ENCODE measurements around the gene PEX10.

PEX10 gene

DNA sequence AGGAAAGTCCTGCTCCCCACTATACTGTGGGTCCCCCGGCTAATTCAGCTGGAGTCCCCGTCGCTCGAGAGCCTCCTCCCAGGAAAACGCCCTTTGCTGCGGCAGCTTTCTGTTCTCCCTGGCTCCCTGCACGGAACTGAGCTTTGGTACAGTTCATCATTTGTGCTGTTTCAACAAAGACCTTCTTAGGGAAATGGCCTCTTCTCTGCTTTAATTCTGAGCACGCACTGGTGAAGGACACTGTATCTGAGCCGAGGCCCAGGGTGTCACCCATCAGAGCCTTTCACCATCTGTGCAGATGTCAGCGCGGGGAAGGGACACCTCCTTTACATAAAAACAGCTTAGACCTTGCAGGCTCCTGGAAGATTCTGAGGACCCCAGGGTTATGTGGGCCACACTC, 13.5 kb upstream of the PEX10 start:
- DNase-seq (ENCODE audit: low read depth, low spot score), result no peak

DNA sequence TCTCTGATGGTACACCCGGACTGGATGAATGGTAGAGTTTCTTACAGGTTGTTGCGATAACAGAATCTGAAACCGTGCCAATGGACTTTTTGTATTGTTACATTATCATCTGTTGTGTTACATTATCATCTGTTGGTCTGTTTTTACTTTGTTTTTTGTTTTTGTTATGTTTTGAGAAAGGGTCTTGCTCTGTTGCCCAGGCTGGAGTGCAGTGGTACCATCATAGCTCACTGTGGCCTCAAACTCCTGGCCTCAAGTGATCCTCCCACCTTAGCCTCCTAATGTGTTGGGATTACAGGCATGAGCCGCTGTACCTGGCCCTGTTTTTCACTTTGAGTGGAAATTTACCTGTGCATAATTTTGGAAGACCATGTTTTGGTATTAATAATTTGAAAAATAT, 10.2 kb upstream of the PEX10 start:
- DNase-seq (ENCODE audit: low read depth, low spot score), result no peak

DNA sequence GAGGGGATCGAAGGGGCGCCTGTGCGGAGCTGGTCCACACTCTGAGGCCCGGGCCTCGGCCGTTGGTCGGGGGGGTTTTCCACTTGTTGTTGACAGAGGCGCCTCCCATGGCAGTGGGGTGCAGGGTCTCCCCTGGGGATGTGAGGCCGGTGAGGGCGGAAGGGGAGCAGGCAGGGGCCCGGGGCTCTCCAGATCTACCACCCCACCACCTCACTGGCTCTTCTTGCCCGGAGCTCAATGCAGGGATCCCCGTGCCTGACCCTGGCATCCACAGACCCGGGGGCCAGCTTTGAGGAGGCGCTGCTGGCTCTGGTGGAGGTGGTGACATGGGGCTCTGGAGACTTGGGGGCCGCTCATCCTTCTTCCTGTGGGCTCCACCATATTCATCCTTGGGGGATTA, 7.1 kb upstream of the PEX10 start:
- no peak for DNase-seq (ENCODE audit: low read depth, low spot score)

DNA sequence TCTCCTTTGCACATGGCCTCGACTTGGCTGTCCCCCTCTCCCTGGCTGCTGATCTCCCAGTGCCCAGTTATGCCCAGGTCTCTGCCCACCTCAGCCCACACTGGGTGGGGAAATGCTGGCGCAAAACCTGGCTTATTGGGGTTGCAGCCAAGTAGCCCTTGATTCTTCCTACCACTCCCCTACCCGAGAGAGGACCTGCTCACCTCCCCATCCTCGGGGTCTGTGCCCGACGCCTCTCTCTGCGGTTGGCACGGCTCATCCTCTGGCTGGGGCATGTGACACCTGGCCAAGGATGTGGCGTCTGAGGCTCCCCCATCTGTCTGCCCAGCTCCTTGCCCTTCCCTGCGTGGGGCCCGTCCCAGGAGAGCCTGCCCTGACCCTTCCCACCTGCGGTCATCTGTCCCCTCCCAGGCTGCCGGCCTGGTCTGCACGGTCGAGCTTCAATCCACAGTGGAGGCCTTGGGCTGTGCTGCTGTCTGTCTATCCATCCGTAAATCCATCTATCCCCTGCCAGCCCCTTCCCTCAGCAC, 6.5 kb upstream of the PEX10 start:
- no peak for DNase-seq (ENCODE audit: low read depth, low spot score)

DNA sequence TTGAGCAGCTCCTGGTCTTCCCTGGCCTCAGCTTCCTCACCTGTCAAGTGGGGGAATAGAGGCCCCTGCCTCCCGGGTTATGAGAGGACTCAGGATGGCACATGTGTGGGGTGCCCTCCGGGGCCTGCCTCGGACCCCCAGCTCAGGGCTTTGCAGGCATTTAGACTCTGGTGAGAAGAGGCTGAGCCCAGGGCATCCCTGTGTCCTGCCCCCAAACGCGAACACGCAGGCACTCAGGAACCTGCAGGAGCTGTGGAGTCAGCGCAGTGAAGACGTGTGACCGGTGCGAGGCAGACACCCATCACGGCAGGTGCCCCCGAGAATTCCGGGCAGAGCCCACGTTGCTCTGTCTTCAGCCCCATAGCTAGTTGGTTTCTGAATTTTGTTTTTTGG, 5.5 kb upstream of the PEX10 start:
- DNase-seq (ENCODE audit: low read depth, low spot score), result no peak

DNA sequence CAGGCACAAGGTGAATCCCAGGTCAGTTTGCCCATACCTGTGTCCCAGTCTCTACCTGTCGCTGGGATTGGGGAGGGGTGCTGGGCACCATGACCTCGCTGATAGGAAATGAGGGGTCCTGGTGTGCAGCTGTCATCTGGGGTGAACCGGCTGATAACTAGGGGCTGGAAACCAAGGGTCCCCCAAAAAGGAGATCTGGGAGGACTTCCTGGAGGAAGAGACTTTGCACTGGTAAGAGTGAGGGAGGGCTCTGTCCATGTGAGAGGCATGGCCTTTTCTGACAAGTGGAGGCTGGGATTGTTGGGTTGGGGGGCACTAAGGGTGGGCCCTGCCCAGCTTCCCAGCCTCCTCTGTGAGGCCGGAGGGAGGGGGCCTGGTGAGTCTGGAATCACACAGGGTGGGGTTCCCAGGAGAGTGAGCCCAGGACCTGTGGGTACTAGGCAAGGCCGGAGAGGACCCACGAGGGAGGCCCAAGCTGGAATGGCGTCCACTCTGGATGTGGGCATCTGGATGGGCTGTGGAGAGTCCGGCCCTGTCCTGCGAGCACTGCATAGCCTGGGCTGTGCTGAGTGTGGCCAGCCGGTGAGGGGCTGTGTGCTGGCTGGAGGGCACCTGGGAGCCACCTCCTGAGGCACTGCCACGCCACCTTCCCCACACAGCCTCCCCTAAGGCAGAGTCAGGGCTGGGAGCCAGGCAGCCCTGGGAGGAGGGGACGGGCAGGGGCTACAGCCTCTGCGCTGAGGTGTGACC, 4.9 kb upstream of the PEX10 start:
- DNase-seq (ENCODE audit: low read depth, low spot score), result no peak

DNA sequence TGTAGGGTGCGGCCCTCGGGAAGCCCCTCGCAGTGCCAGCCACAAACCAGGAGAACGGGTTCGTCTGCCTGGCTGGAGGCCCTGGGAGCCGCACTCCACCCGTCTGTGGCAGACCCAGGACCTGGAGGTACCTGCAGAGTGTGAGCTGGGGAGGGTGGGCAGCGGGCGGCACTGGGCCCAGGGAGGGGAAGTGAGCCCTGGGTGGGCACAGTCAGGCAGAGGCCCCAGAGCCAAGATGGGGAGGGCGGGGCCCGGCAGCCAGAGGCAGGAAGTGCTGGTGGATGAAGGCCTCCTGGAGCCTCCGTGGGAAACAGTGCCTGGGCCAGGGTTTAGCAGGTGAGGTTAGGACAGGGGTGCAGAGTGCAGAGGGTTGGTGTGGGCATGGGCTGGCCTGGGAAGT, 4.0 kb upstream of the PEX10 start:
- no peak for DNase-seq (ENCODE audit: low read depth, low spot score)

DNA sequence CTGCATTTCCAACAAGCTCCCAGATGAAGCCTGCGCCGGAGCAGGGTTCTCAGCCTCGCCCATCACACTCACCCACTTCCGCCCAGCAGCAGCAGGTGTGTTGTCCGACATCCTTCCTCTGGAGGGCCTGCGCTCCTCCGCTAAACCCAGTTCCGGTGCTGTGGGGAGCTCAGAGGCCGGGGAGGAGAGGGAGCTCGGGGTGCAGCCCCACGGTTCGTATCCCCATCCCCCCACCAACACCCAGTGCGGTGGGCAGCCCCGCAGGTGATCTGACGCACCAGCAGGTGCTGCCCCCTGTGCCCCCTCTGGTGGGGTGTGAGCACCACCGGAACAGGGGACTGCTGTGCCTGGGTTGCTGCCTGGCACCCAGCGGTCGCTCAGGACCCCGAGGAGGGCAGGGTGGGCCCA, 3.4 kb upstream of the PEX10 start:
- no peak for DNase-seq (ENCODE audit: low read depth, low spot score)

DNA sequence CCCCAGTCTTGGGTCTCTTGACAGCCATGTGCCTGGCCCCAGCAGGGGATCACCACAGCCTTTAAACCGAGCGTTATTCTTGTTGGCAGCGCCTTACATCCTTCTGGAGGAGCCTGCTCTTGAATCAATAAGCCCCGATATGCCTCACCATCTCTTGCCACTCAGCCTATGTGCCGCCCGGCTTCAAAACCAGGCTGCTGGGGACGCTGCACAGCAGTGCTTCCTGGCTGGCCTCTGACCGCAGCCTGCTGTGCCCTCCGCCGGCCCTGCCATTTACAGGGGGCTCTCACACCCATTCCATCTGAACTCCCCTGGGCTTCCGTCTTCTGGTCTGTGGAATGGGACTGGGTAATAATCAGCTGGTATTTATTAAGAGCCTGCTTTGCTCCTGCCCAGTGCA, 3.0 kb upstream of the PEX10 start:
- DNase-seq (ENCODE audit: low read depth, low spot score), result no peak

DNA sequence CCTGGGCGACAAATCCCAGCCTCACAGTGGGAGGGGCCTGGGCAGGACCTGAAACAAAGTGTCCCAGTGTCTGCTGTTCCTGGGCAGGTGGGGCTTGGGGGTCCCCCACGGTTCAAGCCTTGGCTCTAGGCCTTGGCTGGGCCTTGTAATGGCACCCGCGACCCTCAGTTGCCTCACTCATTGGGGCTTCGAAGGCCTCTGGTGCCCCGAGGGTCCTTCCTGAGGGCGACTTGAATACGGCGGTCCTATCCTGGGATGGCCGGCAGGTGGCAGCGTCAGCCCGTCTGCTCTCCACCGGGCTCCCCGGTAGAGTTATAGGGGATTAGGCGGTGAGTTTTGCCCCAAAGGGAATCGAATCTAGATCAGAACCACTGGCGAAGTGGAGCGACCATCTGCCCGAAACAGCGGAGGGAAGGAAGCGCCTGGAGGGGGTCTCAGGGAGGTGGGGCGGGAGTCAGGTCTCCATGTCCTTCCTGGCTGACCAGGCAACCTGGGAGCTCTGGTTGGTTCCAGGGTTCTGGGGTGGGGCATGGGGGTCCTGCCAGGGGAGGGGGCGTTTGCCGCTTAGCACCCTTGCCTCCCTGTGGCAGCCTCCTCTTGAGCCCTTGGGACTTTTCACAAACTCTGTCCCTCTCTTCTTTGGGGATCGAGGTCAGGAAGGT, 2.1 kb upstream of the PEX10 start:
- DNase-seq (ENCODE audit: low read depth, low spot score), result no peak

DNA sequence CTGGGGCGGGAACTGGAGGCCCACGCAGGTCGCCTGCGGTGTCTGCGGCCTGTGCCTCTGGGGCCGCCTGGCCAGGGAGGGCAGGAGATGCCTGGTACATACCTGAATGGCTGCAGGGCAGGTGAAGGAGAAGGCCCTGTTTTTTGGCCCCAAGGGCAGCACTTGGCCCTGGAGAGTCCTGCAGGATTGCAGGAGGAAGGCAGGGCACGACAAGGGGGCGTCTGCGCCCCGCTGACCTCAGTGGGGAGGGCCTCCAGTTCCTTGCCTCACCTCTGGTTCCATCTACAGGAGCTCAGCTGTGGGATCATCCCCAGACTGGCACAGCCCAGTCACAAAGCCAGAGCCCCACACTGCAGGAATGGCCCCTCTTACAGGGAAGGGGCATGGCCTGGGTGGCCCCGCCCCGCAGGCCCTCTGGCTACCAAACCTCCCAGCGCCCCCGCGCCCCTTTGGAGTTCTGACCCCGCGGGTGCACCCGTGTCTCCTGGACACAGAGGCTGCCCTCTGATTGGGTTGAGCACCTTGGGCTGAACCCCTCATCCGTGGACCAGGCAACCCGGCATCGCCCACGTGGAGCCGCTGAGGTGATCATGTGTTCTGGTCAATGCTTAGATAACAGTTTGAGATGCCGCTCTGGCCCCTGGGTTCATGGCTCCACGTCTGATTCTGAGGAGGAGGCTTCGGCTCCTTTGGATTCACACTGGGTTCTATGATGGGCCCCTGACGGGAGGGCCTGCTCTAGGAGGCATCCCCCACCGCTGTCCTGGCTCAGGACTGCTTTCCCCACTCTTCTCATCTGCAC, 1.3 kb upstream of the PEX10 start:
- DNase-seq (ENCODE audit: low read depth, low spot score), result no peak

DNA sequence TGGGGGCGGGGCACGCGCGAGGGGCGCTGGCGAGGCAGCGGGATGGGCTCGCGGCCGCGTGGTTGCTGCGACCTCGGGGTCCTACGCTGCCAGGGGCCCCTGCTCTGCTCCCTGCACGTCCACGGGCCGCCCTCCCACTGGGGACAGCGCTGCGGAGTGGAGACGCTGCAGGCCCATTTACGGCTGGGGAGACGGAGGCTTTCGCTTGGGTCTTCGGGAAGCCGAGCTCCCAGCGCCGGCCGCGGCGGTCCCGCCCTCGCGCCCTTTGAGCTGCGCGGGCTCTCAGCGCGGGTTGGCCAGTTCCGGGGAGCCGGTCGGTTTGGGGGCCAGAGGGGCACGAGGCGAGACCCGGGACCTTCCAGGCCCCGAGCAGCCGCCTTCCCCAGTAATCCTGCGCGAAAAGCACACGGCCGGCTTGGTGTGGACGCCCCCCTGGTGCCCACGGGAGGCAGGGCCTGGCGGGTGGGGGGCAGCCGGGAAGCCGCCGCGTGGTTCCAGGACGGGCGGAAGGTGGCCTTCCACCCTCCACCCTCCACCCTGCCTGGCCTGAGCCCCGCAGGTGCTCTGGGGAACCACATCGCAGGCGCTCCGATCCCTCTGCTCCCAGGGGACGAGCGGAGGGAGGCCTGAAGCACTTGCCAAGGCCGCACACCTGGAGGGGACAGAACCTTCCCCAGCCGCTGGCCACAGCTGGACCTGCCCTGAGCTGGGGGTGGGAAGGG, 570 bp upstream of the PEX10 start:
- DNase-seq (ENCODE audit: low read depth, low spot score), result no peak

DNA sequence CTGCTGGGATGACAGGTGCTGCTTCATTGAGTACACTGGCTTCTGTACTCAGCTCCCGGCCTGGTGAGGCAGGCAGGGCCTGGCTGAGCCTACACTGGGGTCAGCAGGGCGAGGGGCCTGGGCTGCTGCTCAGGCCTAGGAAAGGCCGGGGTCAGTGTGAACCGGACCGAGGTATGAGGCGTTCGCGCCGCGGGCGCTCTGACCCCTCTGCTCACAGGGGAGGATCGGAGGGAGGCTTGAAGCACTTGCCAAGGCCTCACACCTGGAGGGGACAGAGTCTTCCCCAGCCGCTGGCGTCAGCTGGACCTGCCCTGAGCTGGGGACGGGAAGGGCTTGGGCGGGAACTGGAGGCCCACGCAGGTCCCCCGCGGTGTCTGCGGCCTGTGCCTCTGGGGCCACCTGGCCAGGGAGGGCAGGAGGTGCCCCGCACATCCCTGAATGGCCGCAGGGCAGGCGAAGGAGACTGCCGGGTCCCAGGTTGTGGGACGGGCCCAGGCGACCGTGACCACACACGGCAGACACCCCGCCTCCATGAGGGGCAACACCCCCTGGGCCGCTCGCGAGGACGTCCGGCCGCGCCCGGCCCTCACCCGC, 466 bp downstream of the PEX10 start:
- no peak for DNase-seq (ENCODE audit: low read depth, low spot score)

DNA sequence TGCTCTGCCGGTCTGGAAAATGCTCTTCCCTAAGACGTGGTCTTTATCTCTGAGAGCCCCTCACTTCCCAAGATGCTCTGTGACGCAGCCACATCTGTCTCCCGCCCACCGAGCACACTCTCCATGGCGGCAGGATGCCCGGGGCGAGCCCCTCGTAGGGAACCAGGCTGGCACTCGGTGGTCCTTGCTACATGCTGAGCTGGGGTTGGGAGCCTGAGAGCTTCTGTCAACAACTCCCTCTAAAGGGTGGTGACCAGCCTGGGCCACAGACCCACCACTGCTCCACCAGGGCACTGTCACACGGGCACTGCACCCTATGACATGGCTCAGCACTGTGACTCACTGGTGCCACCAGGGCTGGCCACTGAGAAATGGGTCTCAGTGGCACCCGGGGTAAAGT, 2.6 kb downstream of the PEX10 start:
- DNase-seq (ENCODE audit: low read depth, low spot score), result no peak

DNA sequence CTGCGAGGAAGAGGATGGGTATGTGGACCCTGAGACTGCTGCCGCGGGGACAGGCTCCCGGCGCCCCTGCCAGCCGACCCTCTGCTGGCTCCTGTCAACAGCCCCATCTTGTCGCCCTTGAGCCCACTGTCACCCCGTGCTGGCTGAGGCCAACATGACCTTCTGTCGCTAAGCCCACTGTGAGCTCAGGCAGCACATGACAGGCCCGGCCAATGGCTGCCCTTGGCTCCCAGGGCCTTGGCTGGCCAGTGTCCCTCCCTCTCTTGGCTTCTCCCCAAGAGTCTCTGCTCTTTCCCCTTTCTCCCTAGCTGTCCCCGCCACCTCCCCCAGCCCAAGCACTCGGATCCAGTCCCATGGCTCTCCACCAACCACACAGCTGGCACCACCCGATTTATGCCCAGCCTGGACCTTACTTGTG, 3.5 kb downstream of the PEX10 start:
- no peak for DNase-seq (ENCODE audit: low read depth, low spot score)

DNA sequence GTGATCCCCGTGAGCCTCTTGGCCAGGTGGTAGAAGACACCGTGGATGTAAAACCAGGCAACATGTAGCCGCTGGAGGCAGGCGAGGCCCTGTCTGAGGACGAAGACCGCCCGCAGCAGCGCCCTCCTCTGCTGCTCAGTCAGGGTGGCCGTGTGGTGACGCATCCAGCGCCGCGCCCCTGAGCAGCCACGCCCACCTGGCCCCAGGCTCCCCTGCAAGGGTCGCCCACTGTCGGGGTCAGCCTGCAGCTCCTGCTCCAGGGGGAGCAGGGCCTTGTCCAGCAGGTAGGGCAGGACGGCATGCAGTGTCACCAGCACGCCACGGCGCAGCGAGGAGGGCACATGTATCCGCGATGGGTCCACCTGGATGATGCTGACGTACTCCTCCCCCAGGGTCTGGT, 3.9 kb downstream of the PEX10 start:
- DNase-seq (ENCODE audit: low read depth, low spot score), result no peak

DNA sequence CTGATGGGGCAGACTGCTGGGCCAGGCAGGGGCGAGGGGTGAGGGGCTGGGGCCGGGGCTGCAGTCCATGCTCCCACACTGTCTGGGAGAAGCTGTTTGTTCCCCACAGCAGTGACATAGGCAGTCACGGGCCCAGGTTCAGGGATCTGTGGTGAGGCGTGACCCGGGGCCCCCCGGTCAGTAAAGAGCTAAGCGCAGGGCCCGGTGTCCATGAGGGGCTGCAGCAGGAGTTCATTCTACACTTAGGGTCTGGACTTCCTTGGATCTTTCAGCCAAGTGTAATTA, 4.4 kb downstream of the PEX10 start:
- no peak for DNase-seq (ENCODE audit: low read depth, low spot score)

DNA sequence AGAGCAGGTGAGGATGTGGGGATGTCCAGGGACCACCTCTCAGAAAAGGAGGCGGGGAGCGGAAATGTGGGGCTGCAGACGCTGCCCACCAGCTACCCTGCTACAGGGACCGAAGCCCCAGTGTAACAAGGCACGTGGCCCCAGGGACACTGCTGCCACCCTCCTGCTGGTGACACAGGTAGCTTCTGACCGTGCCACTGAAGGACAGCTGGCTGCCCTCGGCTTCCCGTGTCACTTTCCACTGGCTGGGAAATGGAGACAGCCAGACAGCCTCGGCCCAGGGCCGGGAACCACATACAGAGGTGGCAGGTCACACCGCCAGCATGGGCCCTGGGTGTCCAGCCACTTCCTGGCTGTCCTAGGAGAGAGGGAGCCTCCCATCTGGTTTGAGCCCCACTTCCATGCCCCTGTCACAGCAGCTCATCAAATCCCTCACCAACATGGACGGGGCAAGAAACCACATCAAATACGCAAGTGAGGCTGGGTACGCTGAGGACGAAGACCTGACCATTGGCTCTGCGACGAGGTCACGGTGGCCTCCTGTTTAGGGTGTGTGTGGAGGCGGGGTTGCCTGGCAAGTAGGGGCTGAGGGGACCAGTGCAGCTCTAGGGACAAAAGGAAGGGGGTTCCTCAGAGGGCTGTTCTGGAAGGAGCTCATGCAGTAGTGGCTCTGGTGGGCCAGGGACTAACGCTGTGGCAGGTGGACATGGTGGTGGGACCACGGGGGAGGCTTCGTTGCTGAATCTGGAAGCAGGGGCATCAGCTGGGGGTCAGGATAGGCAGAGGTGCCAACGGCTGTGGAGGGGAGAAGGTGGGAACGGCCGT, 5.0 kb downstream of the PEX10 start:
- no peak for DNase-seq (ENCODE audit: low read depth, low spot score)

DNA sequence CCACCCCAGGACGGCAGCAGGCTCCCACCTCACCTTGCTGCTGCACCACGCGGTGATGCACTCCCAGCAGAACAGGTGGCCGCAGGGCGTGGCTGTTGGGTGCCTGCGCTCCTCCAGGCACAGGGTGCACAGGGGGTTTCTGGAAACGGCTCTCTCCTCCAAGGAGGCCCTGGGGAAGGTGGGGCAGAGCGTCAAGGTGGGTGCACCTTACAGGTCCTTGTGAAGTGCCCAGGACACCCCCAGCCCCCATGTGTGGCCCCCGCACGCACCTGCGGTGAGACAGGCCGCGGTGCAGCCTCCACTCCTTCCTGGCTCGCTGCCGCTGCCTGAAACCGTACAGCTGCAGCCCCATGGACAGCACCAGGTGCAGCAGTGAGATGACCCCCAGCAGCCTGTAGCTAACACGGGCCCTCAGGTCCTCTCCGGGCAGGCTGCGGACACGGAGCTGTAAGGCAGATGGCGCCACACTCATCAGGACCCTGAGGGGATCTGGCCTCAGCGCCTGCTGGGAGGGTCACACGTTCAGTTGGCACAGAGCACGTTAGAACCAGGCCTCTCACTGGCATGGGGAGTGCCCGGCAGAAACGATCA, 5.8 kb downstream of the PEX10 start:
- DNase-seq (ENCODE audit: low read depth, low spot score), result no peak

DNA sequence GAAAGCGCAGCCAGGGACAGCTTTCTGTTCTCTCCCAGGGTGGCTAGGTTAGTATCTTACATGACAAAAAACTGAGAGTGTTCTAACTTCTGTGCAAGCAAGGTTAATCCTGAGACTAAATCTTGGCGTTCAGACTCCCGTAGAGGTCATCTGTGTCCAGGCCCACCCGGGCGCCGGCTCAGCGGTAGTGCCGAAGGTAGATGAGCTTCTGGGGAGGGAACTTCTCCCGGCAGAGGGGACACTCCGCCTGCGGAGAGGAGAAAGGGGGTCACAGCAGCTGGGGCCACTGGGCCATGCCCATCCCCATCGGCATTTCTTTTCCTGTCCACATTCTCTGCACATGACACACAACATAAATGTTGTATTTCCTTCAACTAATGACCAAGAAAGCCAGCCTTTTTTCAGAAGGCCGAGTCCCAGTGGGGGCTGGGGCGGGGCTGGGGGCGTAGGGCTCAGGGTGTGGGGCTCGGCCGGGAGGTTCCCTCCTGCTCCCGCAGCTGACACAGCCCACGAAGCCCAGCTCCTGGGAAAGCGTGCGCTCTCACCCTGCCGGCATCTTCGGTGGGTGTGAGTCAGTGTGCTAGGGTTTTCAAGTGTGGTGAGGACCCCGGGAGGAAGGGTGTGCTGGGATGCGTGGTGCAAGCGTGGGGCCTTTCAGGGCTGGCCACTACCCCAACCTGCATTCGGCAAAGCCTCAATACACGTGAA, 6.6 kb downstream of the PEX10 start:
- DNase-seq (ENCODE audit: low read depth, low spot score), result no peak

All from iPS DF 19.7 (cell line).